ENCODE data around the gene SLC25A21. TPM values are rescaled to one million over a fixed set of nuclear protein-coding genes. Genes with fewer than 3 reads are reported as not detected.

SLC25A21 gene
- total and polyA plus RNA-seq, 2 of the 13 experiments (the other 11 are each of a cell fraction or from before 2014, with no cell fraction given): 1.9 to 2.9 TPM

- TF ChIP-seq ZBED4 (CRISPR knock-in tag; IDR thresholded peaks at IDR 0.05; ENCODE audit: borderline replicate concordance) (peak; percentile 39; the same call in 1 of the 2 replicates), TFE3 (CRISPR knock-in tag; IDR thresholded peaks at IDR 0.05) (0 out of 2 replicates have a peak, but pooled peaks have one; percentile 22)
Measured at GRCh38 chr14:37150414-37150813, 22.0 kb downstream of the SLC25A21 start (continued).

- no peak overlapping the region for H2AFZ ChIP-seq (ENCODE audit: low read length)
- intact Hi-C loops (cut with micrococcal nuclease; ENCODE audit: unreplicated experiment) (no loop called here), in situ Hi-C loops (cut with HindIII; ENCODE audit: extremely low pct_ligation_motif_present, low pct_unique_long_range_greater_than_20kb) (no loop called here)
- WGBS (ENCODE audit: low lambda C conversion rate): 0% methylated on average over 1 of the region's 1 CpG
- H3K36me3 ChIP-seq (replicated peaks in 1 of 2; ENCODE audit: control insufficient read depth in 1 of 2, insufficient read depth in 2 of 2, low read length in 2 of 2): no peaks in the 10 kb centered on the region
- ChIA-PET CTCF (ENCODE audit: low intra/inter-chr PET ratio, low total read pairs) (no interaction called here), POLR2A (no interaction called here)
- no peaks in the 10 kb centered on the region for H3K9me3 ChIP-seq (ENCODE audit: low read length)
- H3K9ac ChIP-seq (ENCODE audit: insufficient read depth, low read depth, low read length): no peak overlapping the region
- no peak for FAIRE-seq
- H3K79me2 ChIP-seq (ENCODE audit: insufficient read depth, low read length): no peaks in the 10 kb centered on the region
- H3K27me3 ChIP-seq (ENCODE audit: control insufficient read depth in 1 of 2, insufficient read depth in 2 of 2, low read length in 2 of 2): no peaks in the 10 kb centered on the region
- H3K4me1 ChIP-seq (ENCODE audit: insufficient read depth, low read length): no peaks in the 10 kb centered on the region
- no peak overlapping the region for H3K4me3 ChIP-seq (replicated peaks in 1 of 3; ENCODE audit: insufficient read depth in 1 of 3, low read depth in 2 of 3, low read length in 3 of 3)
- DNase-seq (ENCODE audit: low spot score): no peak
- no peaks in the 10 kb centered on the region for H4K20me1 ChIP-seq (ENCODE audit: insufficient read depth, low read length)
- H3K4me2 ChIP-seq (ENCODE audit: low read depth, low read length): no peak overlapping the region
- BruUV-seq (replicated peaks): no TSS peak
- no peak overlapping the region for H3K27ac ChIP-seq (ENCODE audit: extremely low read length, insufficient read depth, low read length)
- no peak for ATAC-seq
- TF ChIP-seq SMAD9 (CRISPR knock-in tag; IDR thresholded peaks at IDR 0.05): no peak
- TF ChIP-seq PCBP1 (IDR thresholded peaks at IDR 0.05; ENCODE audit: borderline replicate concordance, low read depth, low read length): no peak
- no peak for TF ChIP-seq MXI1 (IDR thresholded peaks at IDR 0.05; ENCODE audit: borderline replicate concordance, low read depth, low read length)
- TF ChIP-seq ZMYM3 (CRISPR knock-in tag; IDR thresholded peaks at IDR 0.05): no peak
- no peak for TF ChIP-seq CSRNP1 (CRISPR knock-in tag; IDR thresholded peaks at IDR 0.05)
- no peak for TF ChIP-seq HMG20B (CRISPR knock-in tag; conservative IDR thresholded peaks at IDR 0.05)
- no peak for TF ChIP-seq ESRRA (CRISPR knock-in tag; IDR thresholded peaks at IDR 0.05; ENCODE audit: low read depth)
- no peak for TF ChIP-seq ZNF556 (CRISPR knock-in tag; IDR thresholded peaks at IDR 0.05; ENCODE audit: borderline replicate concordance)
- TF ChIP-seq ZNF512 (CRISPR knock-in tag; IDR thresholded peaks at IDR 0.05): no peak
- TF ChIP-seq ZFP41 (CRISPR knock-in tag; IDR thresholded peaks at IDR 0.05; ENCODE audit: borderline replicate concordance): no peak
Measured at GRCh38 chr14:37147310-37147880, 25.0 kb downstream of the SLC25A21 start.
